Ovary (tissue), 3 donors: ENCODE data around the gene TBL2.

Source experiments
- CTCF ChIP-seq, 3 donors: fragments of 450-650 bp in 2 of 3; fragments of 200-600 bp in 1 of 3; IDR thresholded peaks; one replicate each; pipeline versions ENCODE4 v1.5.1 to v1.8.0; 2016 to 2022; ENCODE audit warnings: antibody characterized with exemption in 3 of 3, mild to moderate bottlenecking in 1 of 3
- EP300 ChIP-seq: sonication (generic); formaldehyde crosslinking; IDR thresholded peaks from one replicate; pipeline ENCODE4 v1.6.1; 2017; ENCODE audit warnings: antibody characterized with exemption
- POLR2A ChIP-seq: fragments of 450-650 bp; IDR thresholded peaks from one replicate; pipeline ENCODE4 v1.6.1; 2017; ENCODE audit warnings: antibody characterized with exemption, mild to moderate bottlenecking, moderate library complexity
- donor health status: DM: no; HTN: no; CAD: no.

GRCh38 chr7:73597978-73598782, 19.8 kb upstream of the TBL2 start:
- no peak for TF ChIP-seq CTCF (IDR thresholded peaks at IDR 0.05)
- TF ChIP-seq EP300, result no peak
- no peak for TF ChIP-seq POLR2A
